Stimulated activated CD8-positive, alpha-beta memory T cell treated with anti-CD3 and anti-CD28 coated beads, Interleukin-7, amount 100 ng/mL, for 4 hours (primary cell): ENCODE results near the gene TRIM2.

ENCODE experiments used
- DNase-seq, 2 donors: peaks; one replicate each; pipeline ENCODE4 v3.0.0-alpha.2; 2020; ENCODE audit warnings: low read depth in 2 of 2

TRIM2 gene

DNA sequence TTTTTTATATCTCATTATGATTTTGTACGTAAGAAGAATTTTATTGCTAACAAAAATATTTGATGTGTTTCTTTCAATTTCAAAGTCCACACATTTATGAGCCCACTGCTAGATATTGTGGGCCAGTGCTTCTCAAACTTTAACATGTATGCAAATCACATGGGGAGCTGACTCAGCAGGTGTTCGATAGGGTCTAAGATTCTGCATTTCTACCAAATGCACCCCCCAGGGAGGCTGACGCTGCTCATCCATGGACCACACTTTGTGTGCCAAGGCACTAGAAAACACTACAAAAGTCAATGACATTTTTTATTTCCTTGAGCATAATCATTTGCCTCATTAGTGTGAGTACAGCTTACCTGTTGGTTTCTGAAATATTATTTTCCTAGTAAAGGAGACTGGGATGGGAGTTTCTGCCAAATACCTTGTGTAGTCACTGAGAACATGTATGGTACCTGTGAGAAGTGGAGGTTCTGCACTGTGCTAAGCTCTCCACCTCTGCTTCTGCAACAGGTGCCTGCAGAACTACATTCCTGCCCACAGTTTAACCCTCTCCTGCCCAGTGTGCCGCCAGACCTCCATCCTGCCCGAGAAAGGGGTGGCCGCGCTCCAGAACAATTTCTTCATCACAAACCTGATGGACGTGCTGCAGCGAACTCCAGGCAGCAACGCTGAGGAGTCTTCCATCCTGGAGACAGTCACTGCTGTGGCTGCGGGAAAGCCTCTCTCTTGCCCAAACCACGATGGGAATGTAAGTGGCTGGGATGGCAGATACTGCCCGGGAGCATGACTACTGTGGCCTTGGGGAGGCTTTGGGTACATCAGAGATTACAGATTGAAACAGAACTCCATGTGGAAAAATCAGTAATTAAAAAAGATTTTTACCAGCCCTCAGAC lies 71.4 kb downstream of the TRIM2 start:
- no peak for DNase-seq

DNA sequence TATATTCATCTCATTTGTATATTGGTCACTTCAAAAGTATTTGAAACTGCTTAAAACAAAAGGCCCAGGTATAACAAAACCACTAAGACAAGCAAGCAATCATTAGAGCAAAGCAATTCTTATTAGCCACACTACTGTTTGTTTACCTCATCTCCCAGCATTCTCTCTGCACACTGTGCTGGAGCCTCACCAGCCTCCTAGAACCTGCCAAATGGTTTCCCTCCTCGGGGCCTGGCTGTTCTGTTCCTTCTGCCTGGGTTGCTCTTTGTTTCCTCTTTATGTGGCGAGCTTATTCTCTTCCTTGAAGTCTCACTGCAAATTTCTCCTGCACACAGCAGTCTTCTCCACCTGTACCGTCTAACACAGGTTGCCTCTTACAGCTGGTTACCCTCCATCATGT lies 72.7 kb downstream of the TRIM2 start:
- DNase-seq: no peak

DNA sequence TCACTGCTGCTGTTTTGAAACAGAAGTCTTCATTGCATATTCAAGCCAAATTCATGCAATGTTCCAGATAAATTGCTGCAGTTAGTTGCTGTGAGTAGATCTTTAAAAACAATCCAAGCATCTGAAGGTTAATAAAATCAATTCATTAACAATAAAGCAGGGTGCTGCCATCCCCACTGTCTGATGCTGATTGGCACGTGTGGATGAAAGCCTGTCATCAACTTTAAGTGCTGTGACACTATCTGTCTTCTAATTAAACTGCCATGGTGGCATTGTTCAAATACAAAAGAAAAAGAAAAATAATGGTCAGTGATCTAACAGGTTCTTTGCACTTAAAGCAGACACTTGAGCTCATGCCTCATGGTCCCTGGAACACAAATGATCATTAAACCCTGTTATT lies 77.2 kb downstream of the TRIM2 start:
- no peak for DNase-seq

DNA sequence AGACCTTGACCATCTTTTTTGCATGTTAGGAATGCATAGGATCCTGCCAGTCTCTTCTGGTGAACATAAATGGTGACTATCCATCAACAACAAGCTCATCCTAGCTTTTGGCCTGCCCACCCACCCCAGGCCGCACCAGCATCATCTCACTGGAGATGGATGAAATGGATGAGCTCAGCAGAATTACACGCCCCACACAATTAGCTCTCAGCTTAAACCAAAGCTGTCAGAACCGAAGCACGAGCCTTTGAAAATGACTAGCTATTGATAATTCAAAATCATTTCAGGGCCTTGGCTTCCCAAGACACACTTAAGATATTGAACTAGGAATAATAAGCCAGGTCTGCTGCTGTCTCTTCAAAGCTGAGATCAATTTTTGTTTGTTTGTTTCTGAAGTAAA lies 77.8 kb downstream of the TRIM2 start:
- DNase-seq: no peak

DNA sequence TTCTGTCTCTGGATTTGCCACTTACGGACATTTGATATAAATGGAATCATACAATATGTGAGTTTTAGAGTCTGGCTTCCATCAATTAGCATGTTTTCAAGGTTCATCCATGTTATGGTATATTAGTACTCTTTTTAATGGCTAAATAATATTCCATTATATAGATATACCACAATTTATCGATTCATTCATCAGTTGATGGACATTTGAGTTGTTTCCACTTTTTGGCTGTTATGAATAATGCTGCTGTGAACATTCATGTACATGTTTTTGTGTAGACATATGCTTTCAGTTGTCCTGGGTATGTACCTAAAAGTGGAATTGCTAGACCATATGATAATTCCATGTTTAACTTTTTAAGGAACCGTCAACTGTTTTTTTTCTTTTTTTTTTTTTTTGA lies 79.0 kb downstream of the TRIM2 start:
- DNase-seq: no peak

GRCh38 chr4:153290134-153290533 lies 85.9 kb downstream of the TRIM2 start:
- DNase-seq: no peak

GRCh38 chr4:153291562-153291961 lies 87.3 kb downstream of the TRIM2 start:
- DNase-seq: no peak

DNA sequence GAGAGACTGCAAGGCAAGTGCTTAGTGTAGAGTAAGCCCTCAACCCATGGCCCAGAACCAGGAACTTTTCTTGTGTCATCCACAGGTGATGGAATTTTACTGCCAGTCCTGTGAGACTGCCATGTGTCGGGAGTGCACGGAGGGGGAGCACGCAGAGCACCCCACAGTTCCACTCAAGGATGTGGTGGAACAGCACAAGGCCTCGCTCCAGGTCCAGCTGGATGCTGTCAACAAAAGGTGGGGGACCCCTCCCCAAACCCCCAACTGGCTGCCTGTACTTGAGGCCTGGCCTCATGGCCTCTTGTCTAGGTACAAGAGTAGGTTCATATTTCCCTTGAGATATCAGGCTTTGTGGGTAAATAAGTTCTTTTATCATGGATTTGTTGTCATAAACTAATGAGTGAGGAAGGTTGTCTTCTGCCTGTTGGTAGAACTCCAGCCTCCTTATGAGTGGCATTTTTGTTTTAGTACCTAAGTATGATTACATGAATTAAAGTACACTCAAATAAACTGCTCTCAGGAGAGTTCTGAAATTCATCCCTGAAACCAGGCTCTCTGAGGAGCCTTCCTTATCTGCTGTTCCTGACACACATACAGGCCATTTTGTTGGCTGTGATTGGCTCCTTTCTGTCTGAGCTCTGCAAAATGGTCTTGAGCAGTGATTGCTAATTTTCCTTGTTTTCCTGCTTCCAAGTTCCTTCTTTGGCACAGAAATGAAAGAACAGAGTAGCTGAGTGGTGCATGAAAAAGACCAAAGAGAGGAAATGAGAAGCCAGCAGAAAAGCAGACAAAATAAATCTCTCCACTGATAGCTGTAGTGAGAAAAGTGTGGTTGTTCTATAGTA lies 88.9 kb downstream of the TRIM2 start:
- no peak for DNase-seq

GRCh38 chr4:153293742-153294057 lies 89.5 kb downstream of the TRIM2 start:
- DNase-seq: no peak

- DNase-seq: no peak
These were observed 90.4 kb downstream of the TRIM2 start for GRCh38 chr4:153294631-153295030.

DNA sequence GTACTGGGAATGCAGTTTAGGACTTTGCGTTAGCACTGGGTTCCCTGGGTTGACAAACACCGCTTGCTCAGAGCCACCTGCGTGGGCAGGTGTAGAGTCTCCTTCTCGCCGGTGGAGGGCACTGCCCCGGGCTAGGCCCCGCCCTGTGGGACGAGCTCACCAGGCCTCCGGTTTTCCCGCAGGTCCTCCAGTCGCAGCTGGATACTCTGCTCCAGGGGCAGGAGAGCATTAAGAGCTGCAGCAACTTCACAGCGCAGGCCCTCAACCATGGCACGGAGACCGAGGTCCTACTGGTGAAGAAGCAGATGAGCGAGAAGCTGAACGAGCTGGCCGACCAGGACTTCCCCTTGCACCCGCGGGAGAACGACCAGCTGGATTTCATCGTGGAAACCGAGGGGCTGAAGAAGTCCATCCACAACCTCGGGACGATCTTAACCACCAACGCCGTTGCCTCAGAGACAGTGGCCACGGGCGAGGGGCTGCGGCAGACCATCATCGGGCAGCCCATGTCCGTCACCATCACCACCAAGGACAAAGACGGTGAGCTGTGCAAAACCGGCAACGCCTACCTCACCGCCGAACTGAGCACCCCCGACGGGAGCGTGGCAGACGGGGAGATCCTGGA lies 91.0 kb downstream of the TRIM2 start:
- DNase-seq: no peak

- DNase-seq: no peak
These were observed 92.0 kb downstream of the TRIM2 start for GRCh38 chr4:153296040-153296823.

DNA sequence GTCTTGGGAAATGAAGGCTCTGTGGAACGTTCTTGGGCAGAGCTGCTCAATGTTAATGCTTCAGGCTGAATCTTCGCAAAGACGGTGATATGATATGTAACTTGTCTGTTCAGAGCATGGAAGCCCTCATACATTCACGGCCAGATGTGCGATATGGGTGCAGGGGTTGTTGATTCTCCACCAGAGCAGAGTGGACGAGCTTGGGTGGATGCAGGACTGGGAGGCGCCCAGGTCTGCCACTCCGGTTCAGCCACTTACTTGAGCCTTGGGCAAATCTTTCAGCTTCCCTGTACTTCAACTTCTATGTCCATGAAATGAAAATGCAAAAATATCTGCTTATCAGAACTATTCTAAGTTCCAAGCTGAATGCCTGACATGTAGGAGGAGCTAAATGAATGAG lies 92.9 kb downstream of the TRIM2 start:
- DNase-seq: no peak

GRCh38 chr4:153310793-153311192 lies 106.5 kb downstream of the TRIM2 start:
- DNase-seq: no peak

GRCh38 chr4:153314915-153315314 lies 110.7 kb downstream of the TRIM2 start:
- no peak for DNase-seq

DNA sequence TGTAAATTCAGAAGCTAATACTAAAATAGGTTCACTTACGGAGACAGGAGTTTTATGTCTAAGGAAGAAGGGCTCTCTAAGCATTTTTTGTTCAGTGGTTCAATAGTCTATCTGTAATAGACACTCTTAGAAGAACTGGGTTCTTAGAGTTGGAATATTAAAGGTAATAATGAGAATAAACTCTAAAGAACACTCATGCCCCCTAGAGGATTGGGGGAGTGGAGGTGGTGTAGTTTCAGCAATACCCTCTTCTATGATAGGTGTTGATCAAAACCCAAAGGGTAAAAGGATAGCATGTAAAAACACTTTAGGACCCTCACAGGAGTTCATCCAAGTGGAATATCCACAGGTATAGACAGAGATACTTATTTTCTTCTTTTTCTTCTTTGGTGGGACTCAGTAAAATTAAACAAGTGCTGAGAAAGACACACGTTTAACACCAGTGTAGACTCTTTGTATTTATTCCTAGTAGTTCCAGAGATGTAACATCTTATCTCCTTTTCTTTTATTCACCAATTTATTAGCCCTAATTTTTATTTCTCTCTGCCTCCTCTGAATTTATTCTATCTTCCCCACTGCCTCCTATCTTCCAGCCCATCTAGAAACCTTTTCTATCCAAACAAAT lies 114.6 kb downstream of the TRIM2 start:
- DNase-seq: no peak

GRCh38 chr4:153322791-153323190 lies 118.5 kb downstream of the TRIM2 start:
- no peak for DNase-seq

GRCh38 chr4:153324046-153324445 lies 119.8 kb downstream of the TRIM2 start:
- DNase-seq: no peak

- no peak for DNase-seq
These were observed 121.3 kb downstream of the TRIM2 start for GRCh38 chr4:153325558-153325957.

- no peak for DNase-seq
These were observed 122.3 kb downstream of the TRIM2 start for GRCh38 chr4:153326513-153326912.

- no peak for DNase-seq
These were observed 123.0 kb downstream of the TRIM2 start for GRCh38 chr4:153327247-153327646.
